Stimulated activated CD4-positive, alpha-beta T cell treated with anti-CD3 and anti-CD28 coated beads, TNF-alpha, amount 100 ng/mL, for 1 hour (primary cell): ENCODE data around the gene ERCC5.
A peak's percentile ranks its signal among the peaks of the same experiment; 100 is the strongest.

Experiments
- DNase-seq, 3 donors: peaks; one replicate each; pipeline ENCODE4 v3.0.0-alpha.2; 2020; ENCODE audit warnings: low read depth in 3 of 3, low spot score in 1 of 3

Gene ERCC5

DNA sequence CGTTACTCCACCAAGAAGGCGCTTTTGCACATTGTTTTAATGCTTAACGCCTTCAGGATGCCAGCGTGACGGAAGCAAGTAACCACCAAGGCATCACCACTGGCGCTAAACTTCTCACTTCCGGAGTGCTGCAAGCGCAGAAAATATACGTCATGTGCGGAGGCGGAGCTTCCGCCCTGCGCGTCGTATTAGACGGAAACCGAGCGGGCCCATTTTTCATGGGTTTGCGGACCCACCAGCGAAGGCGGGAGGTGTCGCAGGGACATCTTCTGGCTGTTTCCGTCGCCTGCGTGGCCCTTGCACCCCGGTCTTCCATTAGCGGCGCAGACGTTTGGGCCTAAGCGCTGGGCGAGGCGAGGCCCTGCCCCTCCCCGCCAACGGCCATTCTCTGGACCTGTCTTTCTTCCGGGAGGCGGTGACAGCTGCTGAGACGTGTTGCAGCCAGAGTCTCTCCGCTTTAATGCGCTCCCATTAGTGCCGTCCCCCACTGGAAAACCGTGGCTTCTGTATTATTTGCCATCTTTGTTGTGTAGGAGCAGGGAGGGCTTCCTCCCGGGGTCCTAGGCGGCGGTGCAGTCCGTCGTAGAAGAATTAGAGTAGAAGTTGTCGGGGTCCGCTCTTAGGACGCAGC, at the start of gene ERCC5:
Gene ERCC5, plus strand, starts transcription at position 403 of the 631 bp plus-strand sequence. CDS start 235 bp downstream, outside the sequence.
- DNase-seq: peak; percentile 80 to 90 (median 86)

GRCh38 chr13:102798581-102799425, 47.0 kb upstream of the ERCC5 start, which contains the start of the genes BIVM and POGLUT2:
Gene BIVM (plus strand): TSS chr13:102799119. CDS start chr13:102807268, 8,149 bp downstream.
Gene POGLUT2 (minus strand): TSS chr13:102798976. CDS start chr13:102798670, 306 bp downstream.
- peak in 1 of 3 donors; percentile 51 for DNase-seq

DNA sequence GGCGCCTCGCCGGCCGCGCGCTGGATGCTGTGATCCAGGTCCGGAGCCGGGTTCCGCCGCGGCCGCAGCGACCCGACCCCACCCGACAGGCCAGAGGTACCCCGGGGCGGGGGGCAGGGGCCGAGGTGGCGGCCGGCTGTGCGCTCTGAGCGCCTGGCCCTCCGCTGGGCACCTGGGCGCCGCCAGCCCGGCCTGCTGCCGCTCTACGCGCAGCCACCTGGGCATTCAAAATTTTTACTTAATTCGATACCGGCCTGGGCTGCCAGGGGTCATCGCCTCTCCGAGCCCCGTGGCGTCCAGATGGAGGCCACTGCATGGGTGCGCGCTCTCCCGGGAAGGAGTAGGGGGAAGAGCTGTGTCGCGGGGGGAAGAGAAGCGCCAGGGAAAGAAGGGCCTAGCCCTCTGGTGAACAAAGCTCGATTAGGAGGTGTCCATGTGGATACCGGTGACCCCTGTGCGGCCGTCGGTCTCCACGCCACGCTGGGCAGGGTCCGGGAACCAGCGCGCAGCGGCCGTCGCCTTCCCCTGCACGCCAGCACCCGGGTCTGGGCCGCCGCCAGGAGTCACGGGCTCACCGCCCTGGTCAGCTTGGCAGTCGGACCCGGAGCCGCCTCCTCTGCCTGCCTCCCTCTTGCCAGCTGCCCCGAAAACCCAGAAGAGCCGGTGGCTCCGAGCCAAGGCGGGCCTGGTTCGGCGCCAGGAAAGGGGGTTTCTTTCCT, 46.2 kb upstream of the ERCC5 start:
- no peak for DNase-seq

DNA sequence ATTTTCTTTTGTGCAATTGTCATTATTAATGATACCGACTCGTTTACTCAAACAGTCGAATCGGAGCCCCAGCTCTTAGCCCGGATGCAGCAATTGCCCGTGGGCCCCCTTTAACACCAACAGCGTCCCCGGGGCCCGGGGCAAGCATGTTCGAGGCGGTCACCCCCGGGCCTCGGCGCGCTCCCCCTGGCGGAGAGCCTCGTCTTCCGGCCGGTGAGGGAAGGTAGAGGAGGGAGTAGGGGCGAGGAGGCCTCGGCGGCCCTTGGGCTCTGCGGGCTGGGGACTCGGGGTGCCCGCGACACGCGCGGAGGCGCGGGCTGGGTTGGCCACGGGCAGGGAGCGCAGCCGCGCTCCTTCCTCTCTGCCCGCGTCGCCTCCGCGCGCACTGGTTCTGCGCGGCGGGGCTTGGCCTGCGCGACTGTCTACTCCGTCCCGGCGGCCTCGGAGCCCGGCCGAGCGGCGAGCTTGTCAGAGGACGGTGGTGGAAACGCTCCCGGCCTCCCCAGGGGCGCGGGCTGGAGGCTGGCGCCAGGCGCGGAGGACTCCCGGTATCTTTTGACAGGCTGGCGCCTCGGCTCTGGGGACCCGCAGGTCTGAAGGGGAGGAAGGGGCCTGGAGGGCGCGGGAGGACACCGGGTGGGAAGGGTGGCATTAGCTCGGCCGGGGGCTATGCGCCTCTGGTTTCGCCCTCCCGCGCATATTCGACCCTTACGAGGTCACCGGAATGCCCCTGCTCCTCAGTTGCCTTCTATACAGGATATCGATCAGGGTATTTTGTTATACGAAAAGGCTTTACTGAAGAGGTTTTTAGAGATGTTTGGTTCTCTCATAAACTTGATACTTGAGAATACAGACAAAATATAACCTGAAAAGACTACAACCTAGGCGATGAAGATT, 45.4 kb upstream of the ERCC5 start:
- peak; percentile 38 to 76 (median 58) for DNase-seq

DNA sequence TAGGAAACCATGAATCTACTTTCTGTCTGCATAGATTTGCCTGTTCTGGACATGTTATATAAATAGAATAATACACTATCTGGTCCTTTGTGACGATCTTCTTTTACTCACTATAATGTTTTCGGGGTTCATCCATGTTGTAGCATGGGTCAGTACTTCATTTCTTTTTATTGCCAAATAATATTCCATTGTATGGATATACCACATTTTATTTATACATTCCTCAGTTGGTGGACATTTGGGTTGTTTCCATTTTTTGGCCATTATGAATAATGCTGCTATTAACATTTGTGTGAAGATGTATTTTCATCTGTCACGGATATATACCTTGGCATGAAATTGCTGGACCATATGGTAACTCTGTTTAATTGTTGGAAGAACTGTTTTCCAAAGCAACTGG, 40.2 kb upstream of the ERCC5 start:
- DNase-seq: no peak

DNA sequence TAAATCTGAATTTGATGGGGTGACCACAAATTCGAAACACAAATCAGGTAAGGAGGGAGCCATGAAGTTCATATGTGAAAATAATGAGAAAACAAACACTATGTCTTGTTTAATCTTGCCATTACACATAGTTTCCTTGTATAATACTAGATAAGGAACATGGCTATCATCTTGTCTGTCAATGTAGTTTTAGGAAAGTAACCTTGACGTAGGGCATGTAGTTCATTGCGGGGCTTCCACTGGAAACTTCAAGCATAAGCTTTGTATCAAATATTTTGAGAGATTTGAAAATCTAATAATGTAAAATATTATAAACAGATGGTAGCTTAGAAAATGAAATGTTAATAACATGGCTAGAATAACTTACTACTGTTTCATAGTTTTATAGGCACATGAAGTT, 38.1 kb upstream of the ERCC5 start:
- no peak for DNase-seq

GRCh38 chr13:102812611-102813287, 33.1 kb upstream of the ERCC5 start:
- DNase-seq: no peak

DNA sequence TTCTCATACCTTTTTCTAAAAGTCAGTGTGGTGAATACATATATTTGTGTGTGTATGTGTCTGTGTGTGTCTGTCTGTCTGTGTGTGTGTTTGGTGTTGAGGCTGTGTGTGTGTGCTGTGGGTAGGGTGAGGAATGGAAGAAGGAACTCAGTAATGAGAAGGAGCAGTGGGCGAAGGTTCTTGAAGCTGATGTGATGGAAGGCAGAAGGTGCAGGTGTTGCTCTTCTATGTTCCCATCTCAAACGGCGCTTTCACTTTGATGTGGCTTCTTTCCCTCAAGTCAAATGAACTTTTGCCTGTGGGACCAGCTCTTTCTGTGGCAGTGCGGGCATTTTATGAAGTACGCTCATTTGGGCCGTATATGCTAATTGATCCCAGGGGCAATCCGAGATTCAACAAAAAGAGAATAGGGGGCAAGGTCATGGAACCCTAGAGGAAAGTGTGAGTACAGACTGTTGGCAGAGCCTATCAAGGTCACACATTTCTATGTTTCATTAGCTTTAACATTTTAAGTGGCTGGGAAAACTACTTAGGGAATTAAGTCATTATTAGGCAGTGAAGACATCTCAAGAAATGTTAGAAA, 31.7 kb upstream of the ERCC5 start:
- no peak for DNase-seq

- DNase-seq: no peak
Measured at GRCh38 chr13:102814793-102815192, 31.0 kb upstream of the ERCC5 start.

GRCh38 chr13:102815788-102816187, 30.0 kb upstream of the ERCC5 start:
- no peak for DNase-seq

- no peak for DNase-seq
Measured at GRCh38 chr13:102816708-102817107, 29.1 kb upstream of the ERCC5 start.

- DNase-seq: no peak
Measured at GRCh38 chr13:102817241-102817640, 28.6 kb upstream of the ERCC5 start.

DNA sequence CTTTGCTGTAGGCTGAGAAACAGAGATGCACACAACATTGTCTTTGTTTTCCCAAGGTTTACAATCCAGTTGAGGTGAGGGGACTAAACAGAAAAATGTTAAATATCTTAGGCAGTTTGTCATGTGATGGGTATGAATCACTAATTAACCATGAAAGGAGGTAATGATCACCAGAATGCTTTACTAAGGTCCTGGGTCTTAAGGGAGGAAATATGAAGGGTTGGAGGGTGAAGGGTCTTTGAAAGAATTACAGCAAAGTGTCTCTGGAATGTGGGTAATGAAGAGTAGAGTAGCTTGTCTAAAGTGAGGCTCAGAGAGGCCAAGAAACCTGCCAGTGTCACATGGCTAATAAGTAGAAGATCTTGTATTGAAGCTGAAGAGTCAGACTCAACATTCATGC, 27.9 kb upstream of the ERCC5 start:
- DNase-seq: no peak

DNA sequence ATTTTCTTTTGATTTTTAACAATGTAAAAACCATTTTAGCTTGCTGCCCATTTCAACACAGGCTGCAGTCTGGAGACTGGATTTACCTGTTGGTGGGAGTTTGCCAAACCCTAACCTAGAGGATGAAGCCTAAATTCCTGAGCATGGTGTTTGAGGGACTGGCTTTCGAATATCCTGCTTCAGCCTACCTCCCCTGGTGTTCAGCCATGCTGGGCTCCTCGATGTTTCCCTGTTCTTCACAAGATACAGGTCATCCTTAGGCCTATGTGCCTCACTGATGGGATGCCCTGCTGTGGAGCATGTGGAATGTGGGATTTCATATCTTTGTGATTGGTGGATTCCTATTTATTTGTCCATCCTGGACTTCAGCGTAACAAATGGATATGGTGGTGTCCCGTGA, 20.4 kb upstream of the ERCC5 start:
- no peak for DNase-seq

GRCh38 chr13:102825921-102826706, 19.7 kb upstream of the ERCC5 start:
- no peak for DNase-seq

- no peak for DNase-seq
Measured at GRCh38 chr13:102830646-102831045, 15.2 kb upstream of the ERCC5 start.

DNA sequence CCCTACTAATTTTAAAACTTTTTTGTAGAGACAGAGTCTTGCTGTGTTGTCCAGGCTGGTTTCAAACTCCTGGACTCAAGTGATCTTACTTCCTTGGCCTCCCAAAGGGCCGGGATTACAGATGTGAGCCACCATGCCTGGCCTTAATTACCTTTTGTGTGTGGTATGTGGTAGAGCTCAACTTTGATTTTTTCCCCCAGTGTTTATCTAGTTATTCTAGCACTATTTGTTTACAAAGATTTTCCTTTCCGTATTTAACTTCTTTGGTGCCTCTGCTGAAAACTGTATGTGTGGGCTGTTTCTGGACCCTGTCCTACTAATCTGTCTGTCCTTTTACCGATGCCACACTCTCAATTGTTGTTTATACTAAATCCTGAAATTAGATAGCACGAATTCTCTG, 9.4 kb upstream of the ERCC5 start:
- DNase-seq: no peak

DNA sequence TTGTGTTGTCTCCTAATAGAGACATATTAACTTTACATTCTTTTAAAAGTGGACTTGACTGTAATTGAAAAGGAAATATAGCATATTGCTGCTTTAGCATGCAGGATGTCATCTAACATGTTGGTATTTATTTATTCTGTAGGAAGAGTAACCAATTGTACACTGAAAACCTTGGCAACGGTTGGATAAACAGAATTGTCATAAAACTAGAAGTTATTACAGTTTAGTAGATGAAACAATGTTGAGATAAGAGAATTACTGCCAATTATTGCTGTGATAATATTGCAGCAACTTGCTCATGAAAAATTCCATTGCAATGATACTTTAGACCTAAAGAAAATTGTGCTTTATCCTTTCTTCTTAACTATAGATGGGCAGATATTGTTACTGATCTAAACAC, 7.6 kb upstream of the ERCC5 start:
- no peak for DNase-seq

GRCh38 chr13:102838982-102839381, 6.8 kb upstream of the ERCC5 start:
- DNase-seq: no peak
